Fibroblast of upper back skin (primary cell): ENCODE results near the gene BEND3.

Experiments used
- DNase-seq: peaks from one replicate; pipeline ENCODE4 v3.0.0-alpha.2; 2013

BEND3 gene

DNA sequence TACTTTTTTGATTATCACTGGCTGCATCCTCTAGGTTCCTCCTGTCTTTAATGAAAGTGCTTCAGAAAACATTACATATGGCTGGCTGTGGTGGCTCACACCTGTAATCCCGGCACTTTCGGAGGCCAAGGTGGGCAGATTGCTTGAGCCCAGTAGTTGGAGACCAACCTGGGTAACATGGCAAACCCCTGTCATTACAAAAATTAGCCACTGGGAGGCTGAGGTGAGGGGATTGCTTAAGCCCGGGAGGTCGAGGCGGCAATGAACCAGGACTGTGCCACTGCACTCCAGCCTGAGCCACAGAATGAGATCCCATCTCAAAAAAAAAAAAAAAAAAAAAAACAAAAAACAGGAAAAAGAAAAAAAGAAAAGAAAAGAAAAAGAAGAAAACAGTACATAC is 35.3 kb downstream of the BEND3 start:
- DNase-seq: no peak

DNA sequence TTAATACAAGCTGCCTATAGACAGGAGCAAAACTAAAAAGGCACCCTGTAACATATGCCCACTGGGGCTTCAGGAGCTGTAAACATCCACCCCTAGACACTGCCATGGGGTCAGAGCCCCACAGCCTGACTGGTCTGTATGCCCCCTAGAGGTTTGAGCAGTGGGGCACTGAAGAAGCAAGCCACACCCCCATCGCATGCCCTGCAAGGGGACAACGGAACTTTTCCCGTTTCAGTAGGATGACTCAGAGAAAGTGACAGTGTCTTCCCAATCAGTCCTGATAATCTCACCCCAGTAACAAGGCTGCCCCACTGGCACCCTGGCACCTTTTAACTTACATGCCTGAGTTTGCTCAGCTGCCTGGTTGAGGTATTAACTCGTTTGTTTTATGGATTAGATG is 35.9 kb downstream of the BEND3 start:
- no peak for DNase-seq

DNA sequence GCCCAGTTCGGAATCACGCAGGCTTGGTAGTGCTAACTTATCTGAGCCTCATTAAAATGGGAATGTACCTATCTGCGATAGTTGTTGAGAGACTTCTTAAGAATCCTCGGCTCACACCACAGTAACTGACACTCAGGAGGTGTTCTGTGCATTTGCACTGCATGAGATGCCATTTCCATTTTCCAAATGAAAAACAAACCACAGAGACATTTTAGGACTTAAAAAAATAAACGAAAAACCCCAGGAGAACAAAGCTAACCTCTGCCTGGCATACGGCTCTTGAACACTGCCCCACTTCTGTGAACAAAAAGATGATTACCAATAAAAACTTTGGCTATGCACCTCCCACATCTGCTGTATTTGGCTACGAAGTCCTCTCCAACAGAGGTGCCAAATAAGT is 37.6 kb downstream of the BEND3 start:
- DNase-seq: no peak

DNA sequence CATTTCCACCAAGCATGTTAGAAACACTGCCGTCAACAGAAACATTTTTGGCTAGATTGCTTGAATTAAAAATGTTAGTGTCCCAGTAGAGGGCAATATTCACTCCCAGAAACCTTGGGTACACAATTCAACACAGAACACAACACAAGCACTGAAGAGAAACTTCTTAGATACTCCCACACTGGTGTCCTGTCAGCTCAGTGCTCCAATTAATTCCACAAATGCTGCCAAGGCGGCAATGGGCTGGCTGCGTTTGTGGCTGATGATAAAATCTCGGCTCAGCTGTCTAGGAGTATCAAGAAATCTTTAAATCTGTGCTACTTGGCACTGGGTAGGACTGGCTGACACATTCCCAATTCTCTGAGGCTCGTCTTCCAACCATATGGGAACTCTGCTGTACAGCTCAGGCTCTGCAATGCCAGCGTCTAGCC is 39.3 kb downstream of the BEND3 start:
- peak; percentile 10 for DNase-seq

DNA sequence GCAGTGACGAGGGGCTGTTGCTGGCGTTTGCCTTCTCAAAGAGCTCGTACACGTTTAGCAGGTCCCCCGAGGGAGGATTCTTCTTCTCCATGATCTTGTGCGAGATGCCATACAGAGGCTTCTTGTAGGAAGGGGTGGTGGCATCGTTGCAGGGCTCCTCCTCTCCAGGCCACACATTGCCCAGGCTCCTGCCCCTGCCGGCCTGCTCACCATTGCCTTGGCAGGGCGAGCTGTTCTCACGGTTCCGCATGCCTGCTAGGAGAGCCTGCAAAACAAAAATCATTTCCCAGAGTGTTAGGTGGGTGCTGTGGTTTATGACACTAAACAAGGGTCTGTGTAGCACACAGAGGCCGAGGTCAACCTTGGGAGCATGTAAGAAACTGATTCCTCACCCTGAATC is 44.6 kb downstream of the BEND3 start:
- DNase-seq: no peak

DNA sequence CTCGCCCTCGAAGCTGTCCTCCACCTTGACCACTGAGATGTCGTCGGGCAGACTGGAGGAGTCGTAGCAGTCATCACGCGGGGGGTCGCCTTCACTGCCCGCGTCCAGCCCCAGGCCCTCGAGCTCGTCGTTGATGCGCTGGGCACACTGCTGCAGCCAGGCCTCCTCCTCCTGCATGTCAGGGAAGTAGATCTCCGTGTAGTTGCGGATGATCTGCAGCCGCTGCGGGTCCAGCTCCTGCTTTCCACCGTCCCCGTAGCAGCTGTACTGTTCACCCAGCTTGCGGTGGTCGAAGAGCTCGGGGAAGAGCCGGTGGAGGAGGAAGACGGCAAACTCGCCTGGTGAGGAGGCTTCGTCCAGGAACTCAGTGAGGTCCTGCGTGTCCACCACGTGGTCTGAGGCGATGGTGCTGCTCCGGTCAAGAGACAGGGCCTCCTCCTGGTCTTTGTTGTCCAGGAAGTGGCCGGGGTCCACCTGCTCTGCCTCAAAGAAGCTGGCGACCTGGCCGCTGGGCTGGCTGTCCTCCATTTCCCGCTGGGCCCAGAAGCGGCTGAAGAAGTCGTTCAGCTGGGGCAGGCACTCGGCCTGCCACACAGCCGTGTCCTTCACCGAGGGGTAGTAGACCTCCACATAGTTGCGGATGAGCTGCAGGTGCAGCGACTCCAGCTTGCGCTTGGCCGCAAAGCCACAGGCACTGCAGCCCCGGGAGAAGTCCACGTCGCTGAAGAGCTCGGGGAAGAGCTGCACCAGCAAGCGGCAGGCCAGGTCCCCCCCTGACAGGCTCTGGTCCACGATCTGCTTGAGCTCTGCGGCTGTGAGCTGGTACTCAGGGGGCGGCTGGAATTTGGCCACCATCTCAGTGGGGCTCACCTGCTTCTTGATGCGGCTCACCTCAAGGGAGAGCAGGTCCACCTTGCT is 45.4 kb downstream of the BEND3 start:
- DNase-seq: no peak

DNA sequence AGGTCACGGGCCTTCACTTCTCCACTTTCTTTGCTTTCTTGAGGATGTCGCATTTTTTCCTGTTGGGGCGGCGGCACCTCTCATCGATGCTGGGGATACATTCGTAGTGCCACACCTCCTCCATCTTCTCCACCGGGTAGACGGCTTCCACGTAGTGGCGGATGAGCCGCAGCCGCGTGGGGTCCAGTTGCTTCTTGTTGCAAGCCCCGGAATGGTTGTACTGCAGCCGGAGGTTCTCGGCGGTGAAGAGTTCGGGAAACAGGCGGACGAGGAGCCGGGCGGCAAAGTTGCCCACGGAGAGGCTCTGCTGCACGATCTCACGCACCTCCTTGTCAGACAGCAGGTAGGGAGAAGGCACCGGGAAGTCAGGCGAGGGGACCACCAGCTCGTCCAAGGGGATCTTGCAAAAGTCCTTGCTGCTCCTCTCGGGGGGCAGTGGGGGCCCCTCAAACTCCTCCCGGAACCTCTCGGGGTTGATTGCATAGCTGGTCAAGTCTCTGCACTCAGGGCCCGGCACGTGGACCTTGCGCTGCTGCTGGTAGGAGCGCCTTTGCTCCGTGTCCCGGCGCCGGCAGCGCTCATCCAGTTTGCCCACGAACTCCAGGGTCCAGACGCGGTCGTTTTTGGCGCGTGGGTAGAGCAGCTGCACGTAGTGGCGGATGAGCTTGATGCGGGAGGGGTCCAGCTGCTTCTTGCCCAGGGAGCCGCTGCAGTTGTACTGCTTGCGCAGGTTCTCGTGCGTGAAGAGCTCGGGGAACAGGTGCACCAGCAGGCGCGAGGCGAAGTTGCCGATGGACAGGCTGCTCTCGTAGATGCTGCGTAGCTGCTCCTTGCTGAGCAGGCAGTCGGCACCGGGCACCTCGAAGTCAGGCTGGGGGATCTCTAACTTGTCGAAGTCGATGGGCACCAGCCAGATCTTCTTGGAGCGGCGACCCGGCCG is 46.4 kb downstream of the BEND3 start:
- no peak for DNase-seq

DNA sequence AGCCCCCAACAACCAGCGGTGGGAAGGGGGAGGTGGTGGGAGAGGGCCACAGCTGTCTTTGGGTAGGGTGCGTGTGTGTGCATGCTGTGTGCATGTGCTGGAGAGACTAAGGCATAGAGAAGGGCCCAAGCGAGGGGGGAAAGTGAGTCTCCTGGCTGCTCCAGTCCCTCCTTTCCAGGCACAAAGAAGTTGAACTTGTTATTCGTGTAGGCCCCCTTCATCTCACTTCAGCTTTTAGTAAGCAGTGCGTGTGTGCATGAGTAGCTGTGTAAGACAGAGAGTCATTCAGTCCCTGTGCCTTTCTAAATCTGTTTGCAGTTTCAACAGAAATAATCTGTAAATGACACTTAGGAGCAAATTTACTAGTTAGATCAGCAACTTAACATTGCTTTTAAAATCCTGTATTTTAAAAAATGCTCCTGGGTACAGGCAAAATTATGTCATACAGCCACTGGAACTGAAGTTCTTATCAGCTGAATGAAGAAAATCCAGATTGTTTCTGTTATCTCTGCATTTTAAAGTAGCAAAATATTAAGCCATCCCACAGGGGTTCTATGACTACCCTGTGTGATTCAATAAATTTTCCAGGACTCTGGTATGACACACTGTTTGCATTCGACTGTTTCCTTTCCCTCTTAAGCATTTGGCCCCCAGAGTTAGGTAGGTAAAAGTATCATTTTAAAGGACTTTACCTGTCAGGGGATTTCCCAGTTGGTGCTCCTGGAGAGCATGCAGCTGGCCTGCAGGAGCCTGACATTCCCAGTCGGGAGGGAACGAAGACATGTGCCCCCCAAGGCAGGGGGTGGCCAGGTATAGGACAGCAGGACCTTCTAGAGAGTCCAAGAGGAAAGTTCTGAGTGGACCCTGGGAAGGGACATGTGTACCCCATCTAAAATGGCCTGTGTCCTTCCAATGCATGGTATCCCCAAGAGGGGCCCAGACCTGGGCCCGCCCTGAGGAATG is 48.3 kb downstream of the BEND3 start:
- no peak for DNase-seq

DNA sequence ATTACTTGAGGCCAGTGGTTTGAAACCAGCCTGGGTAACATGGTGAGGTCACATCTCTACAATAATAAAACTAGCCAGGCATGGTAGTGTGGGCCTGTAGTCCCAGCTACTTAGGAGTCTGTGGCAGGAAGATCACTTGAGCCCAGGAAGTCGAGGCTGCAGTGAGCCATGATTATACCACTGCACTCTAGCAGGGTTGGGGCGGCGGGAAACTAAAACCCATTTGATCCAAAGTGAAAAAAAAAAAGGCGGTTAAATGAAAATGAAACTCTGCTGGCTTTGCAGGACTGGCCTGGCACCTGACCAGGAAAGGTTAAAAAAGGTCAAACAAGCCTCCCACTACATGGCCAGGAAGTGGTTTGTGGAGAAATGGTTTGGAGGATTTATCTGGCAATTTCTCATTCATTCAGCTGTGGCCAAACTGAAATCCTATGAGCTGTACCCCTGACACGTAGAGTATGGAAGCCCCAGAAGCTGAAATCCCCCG is 50.7 kb downstream of the BEND3 start:
- DNase-seq: peak; percentile 82

DNA sequence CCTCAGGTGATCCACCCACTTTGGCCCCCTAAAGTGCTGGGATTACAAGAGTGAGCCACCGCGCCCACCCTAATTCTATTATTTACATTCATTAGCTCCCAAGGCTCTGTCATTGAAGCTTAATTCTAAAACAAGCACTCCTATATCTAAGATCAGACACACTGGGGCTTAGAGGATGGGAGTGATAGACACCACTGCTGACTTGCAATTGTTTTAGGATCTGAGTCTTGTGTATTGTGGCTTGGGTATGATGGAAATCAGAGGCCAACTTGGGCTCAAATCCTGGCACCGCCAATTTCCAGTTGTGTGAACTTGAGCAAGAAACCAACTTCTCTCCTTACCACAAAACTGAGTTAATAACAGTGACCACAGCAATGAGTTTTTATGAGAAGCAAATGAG is 52.6 kb downstream of the BEND3 start:
- DNase-seq: no peak

DNA sequence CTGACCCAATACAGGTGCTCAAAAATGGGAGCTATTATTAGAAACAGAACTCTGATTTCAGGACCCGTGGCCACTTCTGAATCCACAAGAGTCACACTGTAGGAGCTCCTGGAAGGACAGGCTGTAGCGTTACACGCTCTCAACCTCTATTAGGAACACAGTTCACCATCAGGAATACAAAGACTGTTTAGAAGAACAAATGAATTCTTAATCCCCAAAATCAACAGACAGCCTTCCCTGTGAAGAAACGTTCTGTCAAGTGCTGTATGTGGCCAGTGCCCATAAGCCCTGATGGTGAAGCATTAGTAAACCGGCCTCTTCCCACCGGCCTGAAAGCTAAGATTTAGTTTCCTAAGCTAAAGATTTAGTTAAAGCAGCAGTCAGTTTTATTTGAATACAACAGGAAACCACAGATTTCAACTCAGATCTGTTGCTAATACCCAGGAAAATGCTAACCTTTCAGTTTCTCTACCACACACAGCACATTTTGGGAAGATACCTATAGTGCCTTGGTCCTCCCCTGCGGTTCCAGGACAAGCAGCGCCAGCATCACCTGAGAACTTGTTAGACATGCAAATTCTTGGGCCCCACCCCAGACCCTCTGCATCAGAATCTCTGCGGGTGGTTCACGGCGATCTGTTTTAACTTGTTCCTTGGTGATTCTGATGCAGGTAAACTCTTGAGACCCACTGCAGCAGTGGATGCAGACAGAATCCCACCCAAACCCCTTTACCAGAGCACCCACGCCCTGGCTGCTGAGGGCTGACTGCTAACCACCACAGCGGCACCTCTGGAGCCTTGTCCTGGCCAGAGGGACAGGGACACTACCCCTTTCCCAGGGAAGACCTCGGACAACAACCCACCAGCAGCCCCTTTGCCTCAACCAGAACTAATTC is 53.9 kb downstream of the BEND3 start:
- no peak for DNase-seq

DNA sequence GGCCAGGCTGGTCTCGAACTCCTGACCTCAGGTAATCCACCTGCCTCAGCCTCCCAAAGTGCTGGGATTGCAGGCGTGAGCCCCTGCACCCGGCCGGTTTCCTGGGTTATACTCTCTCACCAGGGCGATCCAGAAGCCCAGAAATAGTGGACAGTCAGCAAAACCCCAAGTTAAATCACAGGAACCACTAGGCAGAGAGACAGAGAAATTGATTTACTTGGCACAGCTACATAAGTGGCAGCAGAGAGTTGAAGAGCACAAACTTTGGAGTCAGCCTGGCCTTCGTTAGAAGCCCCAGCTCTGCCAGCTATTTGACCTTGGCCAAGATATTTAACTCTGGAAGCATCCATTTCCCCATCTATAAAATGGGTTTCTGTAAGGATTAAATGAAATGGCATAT is 54.6 kb downstream of the BEND3 start:
- no peak for DNase-seq

DNA sequence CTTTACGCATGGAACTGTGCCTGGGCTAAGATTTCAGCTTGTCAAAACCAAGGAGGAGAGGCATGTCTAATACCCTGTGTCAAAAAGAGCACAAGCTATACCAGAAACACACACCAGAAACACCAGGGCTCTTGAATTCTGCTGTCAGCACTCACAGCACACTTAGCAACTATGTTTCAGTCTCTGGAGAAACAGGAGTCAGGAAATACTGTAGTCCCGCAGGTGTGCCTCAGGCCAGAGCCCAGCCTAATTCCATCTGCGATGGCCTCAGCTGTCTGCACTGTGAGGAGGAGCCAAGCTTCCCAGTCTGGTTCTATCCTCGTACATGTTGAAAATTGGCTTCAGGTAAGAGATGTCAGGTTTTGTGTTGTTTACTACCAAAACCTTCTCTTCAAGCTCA is 55.7 kb downstream of the BEND3 start:
- DNase-seq: no peak

DNA sequence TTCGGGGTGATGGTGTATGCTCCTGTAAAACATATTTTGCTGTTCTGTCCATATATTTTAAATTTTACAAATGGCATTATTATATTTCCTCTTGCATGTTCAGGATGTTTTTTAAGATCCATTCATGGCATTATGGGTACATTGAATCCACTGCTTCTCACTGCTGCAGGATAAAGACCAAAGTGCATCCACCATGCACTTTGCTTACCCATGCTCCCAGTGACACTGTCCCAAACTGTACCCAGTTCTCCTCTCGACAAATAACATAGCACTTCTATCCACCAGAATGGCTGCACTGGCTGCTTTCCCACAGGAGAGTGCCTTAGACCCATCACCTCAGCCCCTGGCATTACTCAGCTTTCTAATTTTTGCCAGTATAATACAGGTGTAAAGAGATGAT is 57.6 kb downstream of the BEND3 start:
- no peak for DNase-seq

DNA sequence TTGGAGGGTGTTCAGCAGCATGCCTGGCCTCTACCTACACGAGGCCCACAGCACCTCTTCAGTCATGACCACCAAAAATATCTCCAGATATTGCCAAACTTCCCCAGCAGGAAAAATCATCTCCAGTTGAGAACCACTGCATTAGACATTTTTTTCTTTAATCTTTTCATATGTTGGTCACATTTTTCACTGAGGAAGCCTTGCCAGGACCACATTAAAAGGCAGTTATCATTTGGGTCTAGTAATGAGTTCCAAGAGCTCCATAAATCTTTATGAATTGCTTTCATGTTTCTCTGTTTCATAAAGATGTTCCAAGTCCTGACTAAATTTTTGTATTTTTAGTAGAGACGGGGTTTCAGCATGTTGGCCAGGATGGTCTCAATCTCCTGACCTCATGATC is 58.5 kb downstream of the BEND3 start:
- peak; percentile 44 for DNase-seq

DNA sequence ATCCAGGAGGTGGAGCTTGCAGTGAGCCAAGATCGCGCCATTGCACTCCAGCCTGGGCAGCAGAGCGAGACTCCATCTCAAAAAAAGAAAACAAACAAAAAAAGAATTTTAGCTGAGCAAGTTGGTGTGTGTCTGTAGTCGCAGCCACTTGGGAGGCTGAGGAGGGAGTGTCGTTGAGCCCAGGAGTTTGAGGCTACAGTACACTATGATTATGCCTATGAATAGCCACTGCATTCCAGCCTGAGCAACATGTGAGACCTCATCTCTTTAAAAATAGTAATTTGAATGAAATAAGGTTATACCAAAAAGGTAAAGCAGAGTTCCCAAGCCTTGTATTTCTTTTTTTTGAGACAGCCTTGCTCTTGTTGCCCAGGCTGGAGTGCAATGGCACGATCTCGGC is 67.5 kb downstream of the BEND3 start:
- DNase-seq: no peak

DNA sequence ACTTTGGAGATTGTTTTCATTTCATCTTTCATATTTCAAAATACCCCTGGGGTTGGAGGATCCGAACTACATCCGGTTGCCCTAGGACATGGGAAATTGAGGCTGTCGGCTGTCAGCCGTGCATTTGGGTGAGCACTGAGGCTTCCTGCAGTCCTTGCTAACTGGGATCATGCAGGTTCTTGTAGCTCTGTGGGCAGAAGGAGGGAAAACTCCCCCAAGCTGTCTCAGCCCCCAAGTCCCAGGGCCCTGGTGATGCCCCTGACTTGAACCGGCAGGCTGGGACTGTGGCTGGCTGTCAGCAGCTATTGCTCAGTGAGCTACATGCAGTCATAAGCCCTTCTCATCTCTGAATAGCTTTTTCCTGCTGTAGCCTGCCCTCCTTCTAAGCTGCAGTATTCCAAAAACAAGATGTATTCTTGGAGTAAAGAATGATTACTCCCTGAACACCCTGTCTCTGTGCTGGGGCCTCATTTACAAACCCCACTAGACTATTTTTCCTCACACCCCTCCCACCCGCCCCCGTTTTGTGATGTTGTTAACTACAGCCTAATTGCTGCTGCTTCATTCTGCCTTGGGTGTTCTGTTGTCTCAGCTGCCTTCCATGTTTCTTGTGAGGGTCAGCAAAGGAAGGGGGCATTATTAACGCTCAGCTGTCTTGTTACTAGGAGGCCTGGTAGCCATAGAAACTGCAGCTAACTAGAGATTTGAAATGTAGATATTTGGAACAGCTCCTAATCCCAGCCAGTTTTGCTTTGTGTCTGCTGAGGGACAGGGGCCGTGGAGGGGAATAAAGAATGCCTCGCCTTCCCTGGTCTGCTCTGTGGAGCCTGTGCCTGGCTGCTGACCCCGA is 69.3 kb downstream of the BEND3 start:
- no peak for DNase-seq

DNA sequence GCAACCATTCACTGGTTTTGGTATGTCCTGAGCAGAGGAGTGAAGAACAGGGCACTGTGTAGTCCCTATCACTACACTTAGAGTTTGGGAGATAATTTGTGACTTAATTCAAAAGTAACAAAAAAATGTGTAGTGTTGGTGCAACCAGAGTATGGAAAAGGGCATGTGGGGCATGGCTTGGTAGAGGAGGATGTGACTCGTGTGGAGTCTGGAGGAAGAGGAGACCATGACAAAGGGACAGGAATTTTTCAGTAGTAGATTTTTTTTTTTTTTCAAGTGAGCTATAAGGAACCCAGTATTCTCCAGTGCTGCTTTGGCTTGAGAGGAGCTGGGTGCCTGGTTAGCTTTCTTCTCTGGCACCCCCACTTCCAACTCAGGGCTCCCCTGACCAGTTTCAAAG is 82.2 kb downstream of the BEND3 start:
- DNase-seq: no peak

DNA sequence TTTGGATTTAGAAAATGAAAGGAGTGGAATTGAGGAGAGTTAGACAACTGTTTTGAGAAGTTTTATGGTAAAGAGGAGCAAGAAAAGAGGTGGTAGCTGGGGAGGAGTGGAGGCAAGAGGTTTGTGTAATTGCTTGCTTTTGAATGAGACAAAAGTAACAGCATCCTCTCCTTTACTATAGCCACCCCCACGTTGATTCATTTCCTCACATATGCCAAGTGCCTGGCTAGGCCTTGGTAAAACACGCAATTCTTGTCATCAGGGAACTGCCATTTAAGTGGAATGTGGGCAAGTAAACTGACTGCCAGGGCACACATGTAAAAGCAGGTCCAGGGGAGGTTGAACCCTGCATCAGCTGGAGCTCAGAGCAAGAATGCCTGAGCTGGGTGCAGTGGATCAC is 83.3 kb downstream of the BEND3 start:
- no peak for DNase-seq

DNA sequence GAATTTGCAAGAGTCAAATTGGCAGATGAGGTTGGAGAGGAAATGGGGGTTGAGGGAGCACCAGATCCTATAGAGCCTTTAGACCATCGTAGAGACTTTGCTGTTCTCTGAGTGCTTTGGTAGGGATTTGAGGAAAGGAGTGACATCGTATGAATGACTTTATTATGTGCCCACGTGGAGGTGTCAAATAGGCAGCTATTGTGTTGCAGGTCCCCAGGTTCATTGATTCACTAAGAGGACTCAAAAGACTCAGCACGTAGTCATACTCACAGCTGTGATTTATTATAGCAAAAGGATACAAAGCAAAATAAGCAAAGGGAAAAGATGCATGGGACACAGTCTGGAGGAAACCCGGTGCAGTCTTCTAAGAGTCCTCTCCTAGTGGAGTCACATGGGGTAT is 85.2 kb downstream of the BEND3 start:
- no peak for DNase-seq
